Retina (tissue), 1 donor: Measurements from ENCODE around the gene SEPHS2.

ENCODE experiments used
- DNase-seq: peaks from one replicate; pipeline ENCODE4 v3.0.0-alpha.2; 2016

SEPHS2 gene

GRCh38 chr16:30428055-30428454, 17.6 kb downstream of the SEPHS2 start:
- DNase-seq = no peak

- DNase-seq = no peak
Observed at GRCh38 chr16:30421010-30421409, 24.7 kb downstream of the SEPHS2 start.

- no peak for DNase-seq
Observed at GRCh38 chr16:30418350-30419181, 27.1 kb downstream of the SEPHS2 start.

- DNase-seq = peak; percentile 96
Observed at GRCh38 chr16:30417529-30418349, 27.9 kb downstream of the SEPHS2 start.

- DNase-seq = no peak
Observed at GRCh38 chr16:30416624-30417528, 28.8 kb downstream of the SEPHS2 start.

- DNase-seq = no peak
Observed at GRCh38 chr16:30416047-30416603, 29.5 kb downstream of the SEPHS2 start.

- no peak for DNase-seq
Observed at GRCh38 chr16:30414159-30414558, 31.5 kb downstream of the SEPHS2 start.

GRCh38 chr16:30413112-30413806, 32.4 kb downstream of the SEPHS2 start:
- DNase-seq = no peak

- DNase-seq = peak; percentile 90
Observed at GRCh38 chr16:30409125-30410060, 36.3 kb downstream of the SEPHS2 start.

GRCh38 chr16:30407804-30408534, 37.7 kb downstream of the SEPHS2 start:
- DNase-seq = no peak

- peak; percentile 97 for DNase-seq
Observed at GRCh38 chr16:30407102-30407803, 38.4 kb downstream of the SEPHS2 start, which contains the start of gene ZNF771. ZNF771 (plus strand) TSS chr16:30407606; CDS start chr16:30408054, 448 bp downstream.

- no peak for DNase-seq
Observed at GRCh38 chr16:30406795-30407101, 38.9 kb downstream of the SEPHS2 start.

- no peak for DNase-seq
Observed at GRCh38 chr16:30401768-30402425, 43.8 kb downstream of the SEPHS2 start.

GRCh38 chr16:30399435-30400186, 46.1 kb downstream of the SEPHS2 start:
- no peak for DNase-seq

- DNase-seq = no peak
Observed at GRCh38 chr16:30398661-30399434, 46.8 kb downstream of the SEPHS2 start.

GRCh38 chr16:30397776-30398660, 47.7 kb downstream of the SEPHS2 start:
- no peak for DNase-seq
